ENCODE results near the gene SUFU. TPM values are rescaled to one million over a fixed set of nuclear protein-coding genes. Genes with fewer than 3 reads are reported as not detected.

Gene SUFU
- total RNA-seq, 1 experiment from 2014 or later = 12.6 TPM

DNA sequence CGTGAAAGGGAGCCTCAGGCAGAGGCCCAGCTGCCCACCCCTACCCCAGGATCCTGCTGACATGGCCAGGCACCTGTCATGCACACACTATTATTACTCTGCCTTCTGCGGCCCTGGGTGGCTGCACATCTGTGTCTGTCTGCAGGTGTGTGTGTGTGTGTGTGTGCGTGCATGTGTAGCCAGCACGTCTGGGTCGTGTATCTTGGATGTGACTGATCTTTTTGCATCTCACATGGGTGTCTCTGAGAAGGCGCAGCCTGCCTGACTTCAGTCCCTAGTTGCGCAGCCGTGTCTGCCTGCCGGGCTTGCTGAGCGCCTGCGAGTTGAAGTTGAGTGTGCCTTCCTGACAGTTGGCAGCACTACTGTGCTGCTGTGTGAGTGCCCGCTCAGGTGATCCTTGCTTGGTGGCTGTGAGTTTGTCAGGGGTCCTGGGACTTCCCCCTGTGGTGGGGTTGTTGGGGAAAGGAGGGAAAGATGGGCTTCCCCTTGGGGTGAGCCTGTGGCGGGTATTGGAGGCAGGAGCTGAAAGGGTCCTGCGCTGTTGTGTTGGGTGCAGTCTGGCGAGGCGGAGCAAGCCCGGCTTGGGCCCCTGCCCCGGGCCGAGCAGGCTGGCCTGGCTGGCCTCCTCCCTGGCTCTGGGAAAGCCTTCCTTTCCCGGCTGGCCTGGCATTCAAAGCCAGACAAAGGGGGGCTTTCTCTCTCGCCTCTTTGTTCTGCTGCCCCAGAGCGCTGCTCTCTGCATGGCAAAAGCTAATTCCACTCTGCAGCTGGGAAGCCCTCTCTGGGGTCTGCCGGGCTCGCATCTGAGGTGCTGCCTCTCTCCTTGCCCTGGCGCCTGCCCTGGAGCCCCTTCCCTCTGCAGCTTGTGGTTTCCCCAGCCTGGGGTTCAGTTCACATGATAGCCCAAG, 145.4 kb downstream of the SUFU start:
- H3K4me1 ChIP-seq = peaks cover 30% of the 10 kb centered on the region
- H3K36me3 ChIP-seq = peaks cover 30% of the 10 kb centered on the region
- H3K9me3 ChIP-seq (replicated peaks) = no peaks in the 10 kb centered on the region
- no peak for DNase-seq
- no peaks in the 10 kb centered on the region for H3K27me3 ChIP-seq
- no peak overlapping the region for H3K27ac ChIP-seq
- H3K4me3 ChIP-seq = no peak overlapping the region

DNA sequence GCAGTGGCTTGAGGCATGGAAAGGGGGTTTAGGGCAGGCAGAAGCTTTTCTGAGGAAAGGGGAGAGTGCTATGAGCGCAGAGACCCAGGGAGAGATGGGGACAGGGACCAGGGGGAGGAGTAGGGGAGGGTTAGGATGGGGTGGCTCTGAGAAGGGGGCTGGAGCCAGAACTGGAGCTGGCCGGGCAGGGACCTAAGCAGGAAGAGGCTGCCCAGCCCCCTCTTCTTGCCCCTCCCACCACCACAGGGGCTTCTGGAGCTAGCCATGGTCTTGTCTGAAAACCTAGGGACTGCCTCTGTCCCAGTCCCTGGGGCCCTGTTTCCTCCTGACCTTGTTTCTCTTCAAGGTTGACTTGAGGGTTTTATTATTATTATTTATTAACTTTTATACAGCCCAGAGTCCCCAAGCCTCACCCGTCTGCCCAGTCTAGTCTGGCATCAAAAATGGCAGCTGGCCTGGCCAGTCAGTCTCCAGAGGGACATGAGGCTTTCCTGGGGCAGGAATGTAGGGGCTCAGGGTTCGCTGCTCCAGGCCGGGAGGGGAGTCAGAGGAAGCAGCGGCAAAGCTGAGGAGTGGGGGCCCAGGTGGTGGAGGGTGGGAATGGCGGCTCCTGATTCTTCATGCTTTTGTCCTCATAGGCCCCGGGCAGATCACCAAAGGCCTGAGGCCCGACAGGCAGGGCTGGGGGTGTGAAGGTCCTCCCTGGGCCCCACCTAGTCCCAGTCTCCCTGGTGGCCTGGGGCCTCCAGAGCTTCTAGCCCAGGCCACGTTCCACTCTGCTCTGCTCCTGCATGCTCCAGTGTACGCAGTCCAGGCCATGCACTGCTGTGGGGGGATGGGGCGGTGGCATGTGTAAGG, 146.3 kb downstream of the SUFU start:
- no peaks in the 10 kb centered on the region for H3K27me3 ChIP-seq
- H3K9me3 ChIP-seq (replicated peaks) = no peaks in the 10 kb centered on the region
- peaks cover 39% of the 10 kb centered on the region for H3K36me3 ChIP-seq
- DNase-seq = no peak
- no peak overlapping the region for H3K27ac ChIP-seq
- peaks cover 30% of the 10 kb centered on the region for H3K4me1 ChIP-seq
- H3K4me3 ChIP-seq = no peak overlapping the region

DNA sequence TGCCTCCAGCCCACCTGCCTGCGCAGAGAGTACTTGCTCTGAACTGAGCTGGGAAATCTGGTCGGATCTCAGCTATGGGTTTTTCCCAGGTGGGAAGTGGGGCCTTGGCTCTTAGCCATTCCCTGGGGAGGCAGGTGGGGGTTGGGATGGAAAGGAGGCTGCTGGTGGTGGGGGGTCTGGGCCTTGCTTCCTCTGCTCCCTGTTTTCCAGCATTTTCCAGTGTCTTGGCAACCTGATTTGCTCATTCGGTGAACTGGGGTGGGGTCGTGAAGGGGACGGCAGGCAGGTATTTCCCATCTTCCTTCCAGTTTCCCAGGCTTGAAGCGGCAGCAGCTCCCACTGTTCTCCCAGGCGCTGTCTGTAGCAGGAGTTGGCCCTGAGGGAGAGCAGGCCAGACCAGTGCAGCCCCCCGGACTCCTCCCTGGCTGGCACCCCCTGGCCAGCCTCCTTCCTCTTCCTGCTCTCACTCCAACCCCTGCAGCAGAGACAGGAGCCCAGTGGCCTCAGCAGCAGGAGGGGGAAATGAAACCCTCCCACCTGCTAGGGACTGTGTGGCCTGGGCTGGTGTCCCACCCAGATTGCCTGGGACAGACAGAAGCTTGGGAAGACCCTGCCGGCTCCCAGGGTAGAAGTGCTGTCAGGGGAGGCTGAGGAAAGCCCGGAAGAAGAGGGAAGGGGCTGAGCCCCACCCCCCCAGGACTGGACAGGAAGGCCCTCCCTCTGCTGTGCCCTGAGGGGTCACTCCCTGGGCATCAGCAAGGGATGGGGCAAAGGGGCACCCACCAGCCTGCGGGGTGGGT, 147.1 kb downstream of the SUFU start:
- H3K36me3 ChIP-seq = peaks cover 47% of the 10 kb centered on the region
- no peak overlapping the region for H3K27ac ChIP-seq
- H3K9me3 ChIP-seq (replicated peaks) = no peaks in the 10 kb centered on the region
- DNase-seq = no peak
- H3K4me3 ChIP-seq = no peak overlapping the region
- no peaks in the 10 kb centered on the region for H3K27me3 ChIP-seq
- H3K4me1 ChIP-seq = peaks cover 30% of the 10 kb centered on the region

DNA sequence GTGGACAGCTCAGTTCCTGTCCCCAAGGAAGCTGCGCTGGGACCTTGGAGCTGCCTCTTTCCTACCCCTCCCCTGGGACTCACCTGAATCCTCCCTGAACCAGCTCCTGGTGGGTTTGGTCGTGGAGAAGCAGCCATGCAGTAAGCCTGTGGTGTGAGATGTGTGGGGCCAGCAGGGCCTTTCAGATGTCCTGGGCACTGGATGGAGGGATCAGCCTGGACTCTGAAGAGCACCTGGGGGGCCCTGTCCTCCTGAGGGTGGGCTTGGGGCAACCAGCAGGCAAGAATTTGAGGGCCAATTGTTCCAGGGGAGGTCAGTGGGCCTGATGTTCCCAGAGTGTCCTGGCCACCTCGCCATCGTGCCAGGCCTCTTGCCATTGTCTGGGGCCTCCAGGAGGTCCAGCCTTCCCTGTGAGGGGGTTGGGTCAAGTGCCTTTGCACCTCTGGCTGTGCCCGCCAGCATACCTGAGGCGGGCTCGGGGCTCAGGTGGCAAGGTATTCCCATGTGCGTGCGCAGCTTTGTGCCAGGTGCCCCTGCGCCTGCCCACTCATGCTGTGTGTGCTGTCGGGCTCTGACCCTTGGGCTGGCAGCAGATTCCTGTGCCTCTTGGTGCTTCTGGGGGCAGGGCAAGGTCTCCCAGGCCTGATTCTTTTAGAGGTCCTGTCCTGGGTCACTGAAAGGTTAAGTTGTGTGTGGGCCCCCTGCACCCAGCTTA, 147.8 kb downstream of the SUFU start:
- peaks cover 52% of the 10 kb centered on the region for H3K36me3 ChIP-seq
- no peaks in the 10 kb centered on the region for H3K9me3 ChIP-seq (replicated peaks)
- H3K4me1 ChIP-seq = peaks cover 30% of the 10 kb centered on the region
- no peak overlapping the region for H3K27ac ChIP-seq
- DNase-seq = no peak
- H3K27me3 ChIP-seq = no peaks in the 10 kb centered on the region
- no peak overlapping the region for H3K4me3 ChIP-seq

DNA sequence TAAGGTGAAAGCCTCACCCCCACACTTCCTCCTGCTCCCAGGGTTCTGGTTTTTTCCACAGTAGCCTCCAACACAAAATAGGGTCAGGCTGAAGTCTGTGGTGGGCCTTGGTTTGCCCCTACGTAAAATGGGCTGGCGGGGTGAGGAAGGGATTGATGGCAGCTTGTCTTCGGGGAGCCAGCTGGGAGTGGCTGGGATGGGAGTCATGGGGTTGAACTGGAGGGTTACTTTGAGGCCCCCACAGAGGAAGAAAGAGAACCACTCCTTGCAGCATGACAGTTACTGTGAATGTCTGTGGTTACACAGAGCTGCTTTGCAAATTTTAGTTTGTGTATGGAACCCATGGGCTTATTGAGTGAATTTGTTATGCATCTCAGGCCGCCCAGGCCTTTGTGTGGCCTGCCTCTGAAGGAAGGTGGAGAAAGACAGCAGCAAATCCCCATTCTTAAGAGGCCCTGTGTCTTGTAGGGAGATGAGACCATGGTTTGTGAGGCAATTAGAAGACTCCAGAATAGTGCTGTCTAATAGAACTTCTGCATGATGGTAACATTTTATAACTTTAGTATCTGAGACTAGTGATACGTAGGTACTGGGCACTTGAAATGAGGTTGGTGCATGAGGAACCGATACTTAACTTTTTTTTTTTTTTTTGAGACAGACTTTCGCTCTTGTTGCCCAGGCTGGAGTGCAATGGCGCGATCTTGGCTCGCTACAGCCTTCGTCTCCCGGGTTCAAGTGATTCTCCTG, 148.6 kb downstream of the SUFU start:
- Histone ChIP-seq H3K27me3 (no peaks in the 10 kb centered on the region), H3K9me3 (replicated peaks) (no peaks in the 10 kb centered on the region), H3K36me3 (peaks cover 54% of the 10 kb centered on the region), H3K27ac (no peak overlapping the region), H3K4me1 (peaks cover 23% of the 10 kb centered on the region), H3K4me3 (no peak overlapping the region)
- no peak for DNase-seq

DNA sequence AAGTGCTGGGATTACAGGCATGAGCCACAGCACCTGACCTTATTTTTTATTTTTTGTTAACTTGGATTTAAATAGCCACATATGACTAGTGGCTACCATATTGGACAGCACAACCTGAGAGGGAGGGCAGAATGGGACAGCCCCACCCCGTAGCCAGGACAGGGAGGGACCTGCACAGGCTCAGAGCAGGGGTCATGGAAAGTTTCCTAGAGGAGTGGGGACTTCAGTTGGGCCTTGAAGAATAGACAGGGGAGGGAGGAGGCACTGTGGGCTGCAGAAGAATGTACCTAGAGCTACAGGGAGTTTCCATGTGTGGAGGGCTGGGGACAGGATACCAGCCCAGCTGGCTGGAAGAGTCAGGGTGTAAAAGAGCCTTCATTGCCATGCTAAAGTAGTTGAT, 149.3 kb downstream of the SUFU start:
- H3K4me3 ChIP-seq = no peak overlapping the region
- H3K27me3 ChIP-seq = no peaks in the 10 kb centered on the region
- H3K27ac ChIP-seq = no peak overlapping the region
- DNase-seq = no peak
- peaks cover 17% of the 10 kb centered on the region; the same call in 1 of the 2 replicates for H3K4me1 ChIP-seq
- peaks cover 59% of the 10 kb centered on the region for H3K36me3 ChIP-seq
- H3K9me3 ChIP-seq (replicated peaks) = no peaks in the 10 kb centered on the region

DNA sequence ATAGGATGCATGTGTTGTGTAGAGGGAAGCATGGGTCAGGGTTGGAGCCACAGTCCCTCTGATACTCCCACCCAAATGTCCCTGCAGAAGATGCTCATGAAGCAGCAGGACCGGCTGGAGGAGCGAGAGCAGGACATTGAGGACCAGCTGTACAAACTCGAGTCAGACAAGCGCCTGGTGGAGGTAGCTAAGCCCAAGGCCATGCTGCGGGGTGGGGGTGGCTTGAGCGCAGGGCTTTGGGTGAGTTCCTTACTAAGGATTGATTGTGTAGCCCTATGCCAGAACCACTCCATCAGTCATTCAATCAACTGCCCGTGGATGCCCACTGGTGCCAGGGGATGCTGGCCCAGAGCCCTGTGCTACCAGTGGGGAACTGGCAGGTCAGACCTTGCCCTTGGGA, 150.8 kb downstream of the SUFU start:
- Histone ChIP-seq H3K27ac (no peak overlapping the region), H3K36me3 (peaks cover 61% of the 10 kb centered on the region), H3K9me3 (replicated peaks) (no peaks in the 10 kb centered on the region), H3K27me3 (no peaks in the 10 kb centered on the region), H3K4me3 (no peak overlapping the region), H3K4me1 (peaks cover 5% of the 10 kb centered on the region; the same call in 1 of the 2 replicates)
- DNase-seq = no peak

DNA sequence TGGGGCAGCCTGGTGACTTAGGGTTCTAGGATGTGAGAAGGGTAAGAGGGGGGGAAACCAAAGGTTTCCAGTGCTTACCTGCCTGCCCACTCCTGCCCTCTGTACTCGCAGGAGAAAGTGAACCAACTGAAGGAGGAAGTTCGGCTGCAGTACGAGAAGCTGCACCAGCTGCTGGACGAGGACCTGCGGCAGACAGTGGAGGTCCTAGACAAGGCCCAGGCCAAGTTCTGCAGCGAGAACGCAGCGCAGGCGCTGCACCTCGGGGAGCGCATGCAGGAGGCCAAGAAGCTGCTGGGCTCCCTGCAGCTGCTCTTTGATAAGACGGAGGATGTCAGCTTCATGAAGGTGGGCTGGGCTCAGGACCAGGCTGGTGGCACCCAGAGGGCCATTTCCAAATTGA, 151.2 kb downstream of the SUFU start:
- no peaks in the 10 kb centered on the region for H3K9me3 ChIP-seq (replicated peaks)
- no peaks in the 10 kb centered on the region for H3K27me3 ChIP-seq
- peaks cover 61% of the 10 kb centered on the region for H3K36me3 ChIP-seq
- H3K27ac ChIP-seq = no peak overlapping the region
- no peak for DNase-seq
- peaks cover 5% of the 10 kb centered on the region; the same call in 1 of the 2 replicates for H3K4me1 ChIP-seq
- no peak overlapping the region for H3K4me3 ChIP-seq

DNA sequence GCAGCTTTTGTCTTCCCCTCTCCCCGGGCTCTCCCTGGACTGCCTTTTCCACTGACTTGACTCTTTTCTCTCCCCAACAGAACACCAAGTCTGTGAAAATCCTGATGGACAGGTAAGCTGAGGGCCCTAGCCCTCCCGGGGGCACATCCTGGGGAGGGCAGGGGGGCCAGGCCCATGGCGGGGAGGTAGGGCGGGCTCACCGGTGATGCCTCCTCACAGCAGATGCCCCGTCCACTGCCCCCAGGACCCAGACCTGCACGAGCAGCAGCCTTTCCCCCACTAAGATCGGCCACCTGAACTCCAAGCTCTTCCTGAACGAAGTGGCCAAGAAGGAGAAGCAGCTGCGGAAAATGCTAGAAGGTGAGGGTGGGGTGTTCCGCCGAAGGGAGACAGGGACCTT, 152.3 kb downstream of the SUFU start:
- Histone ChIP-seq H3K9me3 (replicated peaks) (no peaks in the 10 kb centered on the region), H3K27me3 (no peaks in the 10 kb centered on the region), H3K36me3 (peaks cover 60% of the 10 kb centered on the region), H3K27ac (no peak overlapping the region), H3K4me1 (peaks cover 8% of the 10 kb centered on the region), H3K4me3 (no peak overlapping the region)
- DNase-seq = no peak

DNA sequence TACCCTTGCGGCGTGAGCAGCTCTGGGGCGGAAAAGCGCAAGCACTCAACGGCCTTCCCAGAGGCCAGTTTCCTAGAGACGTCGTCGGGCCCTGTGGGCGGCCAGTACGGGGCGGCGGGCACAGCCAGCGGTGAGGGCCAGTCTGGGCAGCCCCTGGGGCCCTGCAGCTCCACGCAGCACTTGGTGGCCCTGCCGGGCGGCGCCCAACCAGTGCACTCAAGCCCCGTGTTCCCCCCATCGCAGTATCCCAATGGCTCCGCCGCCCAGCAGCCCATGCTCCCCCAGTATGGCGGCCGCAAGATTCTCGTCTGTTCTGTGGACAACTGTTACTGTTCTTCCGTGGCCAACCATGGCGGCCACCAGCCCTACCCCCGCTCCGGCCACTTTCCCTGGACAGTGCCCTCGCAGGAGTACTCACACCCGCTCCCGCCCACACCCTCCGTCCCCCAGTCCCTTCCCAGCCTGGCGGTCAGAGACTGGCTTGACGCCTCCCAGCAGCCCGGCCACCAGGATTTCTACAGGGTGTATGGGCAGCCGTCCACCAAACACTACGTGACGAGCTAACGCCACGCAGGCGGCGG, 153.1 kb downstream of the SUFU start:
- no peak overlapping the region for H3K4me3 ChIP-seq
- no peak for DNase-seq
- no peaks in the 10 kb centered on the region for H3K27me3 ChIP-seq
- no peaks in the 10 kb centered on the region for H3K9me3 ChIP-seq (replicated peaks)
- H3K4me1 ChIP-seq = peaks cover 13% of the 10 kb centered on the region
- H3K36me3 ChIP-seq = peaks cover 52% of the 10 kb centered on the region
- no peak overlapping the region for H3K27ac ChIP-seq

DNA sequence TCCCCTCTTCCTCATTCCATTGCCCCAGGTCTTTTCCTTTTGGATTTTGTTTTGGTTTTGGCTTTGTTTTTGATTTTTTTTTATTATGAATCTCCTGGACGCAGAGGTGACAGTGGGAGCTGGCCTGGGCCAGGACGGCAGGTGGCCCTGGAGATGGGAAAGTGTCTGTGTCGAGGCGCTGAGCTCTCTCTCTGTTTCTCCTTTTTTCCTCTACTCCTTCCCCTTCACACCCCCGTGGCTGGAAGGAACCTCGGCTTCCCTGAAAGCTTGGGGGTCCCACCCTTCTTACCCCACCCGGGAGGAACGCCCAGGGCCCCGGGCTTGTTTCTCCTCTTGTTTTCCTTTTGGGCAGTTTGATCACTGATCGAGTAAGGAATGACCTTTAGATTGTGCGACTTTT, 153.7 kb downstream of the SUFU start:
- Histone ChIP-seq H3K36me3 (peaks cover 47% of the 10 kb centered on the region), H3K27me3 (no peaks in the 10 kb centered on the region), H3K27ac (no peak overlapping the region), H3K4me3 (no peak overlapping the region), H3K4me1 (peaks cover 19% of the 10 kb centered on the region), H3K9me3 (replicated peaks) (no peaks in the 10 kb centered on the region)
- DNase-seq = no peak

DNA sequence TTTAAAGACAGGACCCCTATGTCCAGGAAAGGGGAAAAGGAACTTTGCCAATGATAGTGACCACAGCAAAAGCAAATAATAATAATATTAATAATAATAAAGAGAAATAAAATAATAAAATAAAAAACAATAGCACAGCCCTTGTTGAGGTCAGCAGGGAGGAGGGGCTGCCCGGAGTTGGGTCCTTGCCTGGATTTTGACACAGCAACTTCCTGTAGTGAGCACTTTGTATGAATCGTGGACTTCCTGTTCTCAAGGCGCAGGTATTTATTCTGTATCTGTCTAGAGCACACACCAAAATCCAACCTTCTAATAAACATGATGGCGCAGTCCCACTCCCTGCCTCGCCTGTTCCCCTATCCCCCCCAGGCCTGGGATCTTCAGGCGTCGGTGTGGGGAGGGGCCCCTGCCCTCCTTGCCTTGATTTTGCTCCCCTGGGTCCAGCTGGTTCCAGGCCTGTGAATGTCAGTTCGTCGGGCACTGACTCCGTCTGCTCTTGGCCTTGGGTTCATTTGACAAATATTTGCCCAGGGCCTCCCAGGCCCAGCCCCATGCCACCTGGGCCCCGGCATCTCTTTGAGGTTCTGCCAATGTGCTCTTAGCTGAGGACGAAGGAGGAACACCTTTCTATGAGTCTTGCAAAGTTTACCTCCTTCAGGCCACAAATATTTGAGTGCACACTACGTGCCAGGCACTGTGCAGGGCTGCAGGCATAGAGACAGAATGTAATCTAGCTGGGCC, 154.4 kb downstream of the SUFU start:
- Histone ChIP-seq H3K4me3 (no peak overlapping the region), H3K27me3 (no peaks in the 10 kb centered on the region), H3K9me3 (replicated peaks) (no peaks in the 10 kb centered on the region), H3K27ac (no peak overlapping the region), H3K36me3 (peaks cover 42% of the 10 kb centered on the region), H3K4me1 (peaks cover 23% of the 10 kb centered on the region)
- DNase-seq = no peak

DNA sequence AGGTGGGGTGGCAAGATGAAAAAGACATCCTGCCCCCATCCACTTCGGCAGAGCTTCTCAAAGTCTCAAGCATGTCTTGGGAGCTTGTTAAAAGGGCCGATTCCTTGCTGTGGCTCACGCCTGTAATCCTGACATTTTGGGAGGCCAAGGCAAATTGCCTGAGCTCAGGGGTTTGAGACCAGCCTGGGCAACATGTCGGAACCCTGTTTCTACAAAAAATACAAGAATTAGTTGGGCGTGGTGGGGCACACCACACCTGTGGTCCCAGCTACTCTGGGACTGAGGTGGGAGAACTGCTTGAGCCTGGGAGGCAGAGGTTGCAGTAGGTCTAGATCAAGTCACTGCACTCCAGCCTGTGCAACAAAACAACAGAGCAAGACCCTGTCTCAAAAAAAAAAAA, 155.0 kb downstream of the SUFU start:
- peaks cover 35% of the 10 kb centered on the region for H3K36me3 ChIP-seq
- H3K27ac ChIP-seq = no peak overlapping the region
- H3K4me3 ChIP-seq = no peak overlapping the region
- H3K9me3 ChIP-seq (replicated peaks) = no peaks in the 10 kb centered on the region
- peaks cover 26% of the 10 kb centered on the region for H3K4me1 ChIP-seq
- no peaks in the 10 kb centered on the region for H3K27me3 ChIP-seq
- DNase-seq = no peak

Measured in SJCRH30 (cell line).